Neural cell (in vitro differentiated cells): Measurements from ENCODE around the gene BCAT1. TPM values are rescaled to one million over a fixed set of nuclear protein-coding genes. Genes with fewer than 3 reads are reported as not detected.

Experiments
- H2AFZ ChIP-seq: fragments of 200-600, 300-800 bp; sonication (generic), shearing (Covaris generic); 2 replicates; pipeline ENCODE4 v1.6.0; 2014; ENCODE audit warnings: low read depth, mild to moderate bottlenecking, antibody characterized with exemption, low read length, moderate library complexity
- H3F3A ChIP-seq: fragments of 200-600 bp; shearing (Covaris generic); 2 replicates; pipeline ENCODE4 v1.6.1; 2016; ENCODE audit warnings: mild to moderate bottlenecking, moderate library complexity, mixed read lengths, antibody characterized with exemption, low read length; ENCODE audit not compliant: insufficient read depth, poor library complexity, severe bottlenecking
- H3K27ac ChIP-seq: fragments of 200-600, 300-800 bp; sonication (generic), shearing (Covaris generic); 2 replicates; pipeline ENCODE4 v1.5.1; 2014; ENCODE audit warnings: mild to moderate bottlenecking, low read length, moderate library complexity
- H3K27me3 ChIP-seq: fragments of 300-800, 200-600 bp; sonication (generic), shearing (Covaris generic); 2 replicates; pipeline ENCODE4 v1.6.0; 2014; ENCODE audit warnings: mild to moderate bottlenecking, low read depth, low read length, moderate library complexity; ENCODE audit not compliant: insufficient read depth
- H3K36me3 ChIP-seq: fragments of 300-800, 200-600 bp; sonication (generic), shearing (Covaris generic); 2 replicates; pipeline ENCODE4 v1.5.1; 2014; ENCODE audit warnings: mild to moderate bottlenecking, antibody characterized with exemption, low read length, moderate library complexity; ENCODE audit not compliant: insufficient read depth
- H3K4me2 ChIP-seq: fragments of 300-800, 200-600 bp; sonication (generic), shearing (Covaris generic); 2 replicates; pipeline ENCODE4 v1.6.0; 2014; ENCODE audit warnings: mild to moderate bottlenecking, low read length
- H3K4me3 ChIP-seq: fragments of 300-800, 200-600 bp; sonication (generic), shearing (Covaris generic); 2 replicates; pipeline ENCODE4 v1.5.1; 2014; ENCODE audit warnings: mild to moderate bottlenecking, low read length, moderate library complexity
- H3K79me2 ChIP-seq: fragments of 200-600 bp; shearing (Covaris generic); replicated peaks from 2 replicates; pipeline ENCODE4 v1.6.0; 2014; ENCODE audit warnings: mild to moderate bottlenecking, low read length, moderate library complexity; ENCODE audit not compliant: insufficient read depth
- H3K9ac ChIP-seq: fragments of 300-800, 200-600 bp; sonication (generic), shearing (Covaris generic); 2 replicates; pipeline ENCODE4 v1.6.1; 2016; ENCODE audit warnings: mild to moderate bottlenecking, low read length, mixed read lengths
- H3K9me2 ChIP-seq: fragments of 200-600 bp; shearing (Covaris generic); 2 replicates; pipeline ENCODE4 v1.6.1; 2016; ENCODE audit warnings: mild to moderate bottlenecking, low read length, mixed read lengths; ENCODE audit not compliant: insufficient read depth
- H3K9me3 ChIP-seq: fragments of 200-600, 300-800 bp; sonication (generic), shearing (Covaris generic); 2 replicates; pipeline ENCODE4 v1.6.1; 2016; ENCODE audit warnings: mild to moderate bottlenecking, mixed run types, low read length, moderate library complexity, mixed read lengths
- H4K20me1 ChIP-seq: fragments of 200-600 bp; shearing (Covaris generic); 2 replicates; pipeline ENCODE4 v1.6.1; 2016; ENCODE audit warnings: mild to moderate bottlenecking, mixed run types; ENCODE audit not compliant: insufficient read depth
- CTCF ChIP-seq: fragments of 450-650 bp; IDR thresholded peaks from 2 replicates; pipeline ENCODE4 v1.5.1; 2014; ENCODE audit warnings: antibody characterized with exemption, mild to moderate bottlenecking, moderate library complexity; ENCODE audit not compliant: poor library complexity, severe bottlenecking
- EP300 ChIP-seq: fragments of 450-650 bp; conservative IDR thresholded peaks from 2 replicates; pipeline ENCODE4 v1.6.1; 2014; ENCODE audit warnings: antibody characterized with exemption, mild to moderate bottlenecking, moderate library complexity; ENCODE audit not compliant: poor library complexity, severe bottlenecking
- EZH2 ChIP-seq: fragments of 200-600, 300-800 bp; shearing (Covaris generic), sonication (generic); IDR thresholded peaks from 2 replicates; pipeline ENCODE4 v1.6.1; 2014; ENCODE audit warnings: antibody characterized with exemption, low read length, borderline replicate concordance, mild to moderate bottlenecking; ENCODE audit not compliant: insufficient read depth, poor library complexity, severe bottlenecking
- MXI1 ChIP-seq: fragments of 450-650 bp; conservative IDR thresholded peaks from 2 replicates; pipeline ENCODE4 v1.6.1; 2014; ENCODE audit warnings: antibody characterized with exemption, mild to moderate bottlenecking; ENCODE audit not compliant: poor library complexity, severe bottlenecking
- POLR2AphosphoS5 ChIP-seq: IDR thresholded peaks from 2 replicates; pipeline ENCODE4 v1.6.1; 2012
- RAD21 ChIP-seq: fragments of 450-650 bp; conservative IDR thresholded peaks from 2 replicates; pipeline ENCODE4 v1.6.1; 2014; ENCODE audit warnings: antibody characterized with exemption, mild to moderate bottlenecking, moderate library complexity
- REST ChIP-seq: IDR thresholded peaks from 2 replicates; pipeline ENCODE4 v1.6.1; 2012; ENCODE audit warnings: borderline replicate concordance
- SMC3 ChIP-seq: fragments of 450-650 bp; conservative IDR thresholded peaks from 2 replicates; pipeline ENCODE4 v1.6.1; 2014; ENCODE audit warnings: antibody characterized with exemption, mild to moderate bottlenecking, moderate library complexity; ENCODE audit not compliant: poor library complexity
- TAF1 ChIP-seq: IDR thresholded peaks from 2 replicates; pipeline ENCODE4 v1.6.1; 2012; ENCODE audit warnings: low read depth
- polyA plus RNA-seq: library from polyadenylated mRNA; depleted of rRNA; stranded (reverse); fragments of >200 nt; gene quantifications from 2 replicates; pipeline ENCODE4 v1.2.3, GENCODE V29; 2014

The BCAT1 gene
- polyA plus RNA-seq, 1 donor from 2014 or later, result 31.3 TPM

DNA sequence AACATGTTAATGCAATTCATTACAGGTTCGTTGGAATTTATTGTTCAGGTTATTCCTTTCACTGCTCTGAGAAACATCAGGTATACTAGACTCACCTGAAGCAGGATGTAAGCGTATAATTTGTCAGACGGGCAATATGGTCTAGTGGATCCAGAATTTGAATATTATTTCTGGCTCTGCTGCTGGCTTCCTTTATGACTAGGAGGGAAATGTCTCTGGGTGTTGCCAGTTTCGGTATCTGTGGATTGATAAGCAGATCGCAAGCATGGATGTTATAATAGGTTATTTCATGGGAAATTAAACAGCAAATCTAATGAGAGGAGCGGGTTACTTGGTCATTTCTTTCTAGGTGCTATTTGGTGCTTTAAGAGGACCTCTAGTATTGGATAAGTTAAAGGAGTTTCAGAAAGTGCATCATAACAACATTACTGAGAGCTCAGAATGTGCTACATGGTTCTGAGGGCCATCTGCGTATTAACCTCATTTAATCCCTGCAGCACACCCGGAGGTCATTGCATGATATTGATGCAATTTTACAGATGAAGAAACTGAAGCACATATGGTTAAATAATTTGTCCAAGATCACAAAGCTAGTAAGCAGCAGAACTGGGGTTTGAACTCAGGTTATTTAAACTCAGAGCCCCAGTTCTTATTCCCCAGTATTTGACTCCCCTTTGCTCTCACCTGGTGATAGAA, 47.3 kb upstream of the BCAT1 start:
- H3K4me2 ChIP-seq, result no peak overlapping the region
- no peaks in the 10 kb centered on the region for H3K9me2 ChIP-seq
- no peaks in the 10 kb centered on the region for H3K27me3 ChIP-seq
- H4K20me1 ChIP-seq, result no peaks in the 10 kb centered on the region
- H3K27ac ChIP-seq, result no peak overlapping the region
- H3K9ac ChIP-seq, result no peak overlapping the region
- H3K9me3 ChIP-seq, result no peaks in the 10 kb centered on the region
- H2AFZ ChIP-seq, result no peak overlapping the region
- H3K79me2 ChIP-seq, result no peaks in the 10 kb centered on the region
- no peak overlapping the region for H3K4me3 ChIP-seq
- H3F3A ChIP-seq, result no peaks in the 10 kb centered on the region
- TF ChIP-seq RAD21 (no peak), REST (no peak), POLR2AphosphoS5 (no peak), EP300 (no peak)
- no peaks in the 10 kb centered on the region for H3K36me3 ChIP-seq

GRCh38 chr12:24993793-24994192, 44.9 kb upstream of the BCAT1 start:
- Histone ChIP-seq H3K4me2 (no peak overlapping the region), H3K9me2 (no peaks in the 10 kb centered on the region), H3K9ac (no peak overlapping the region), H3F3A (no peaks in the 10 kb centered on the region), H2AFZ (no peak overlapping the region), H3K79me2 (no peaks in the 10 kb centered on the region), H3K4me3 (no peak overlapping the region), H3K27ac (no peak overlapping the region), H4K20me1 (no peaks in the 10 kb centered on the region), H3K27me3 (no peaks in the 10 kb centered on the region), H3K9me3 (no peaks in the 10 kb centered on the region), H3K36me3 (no peaks in the 10 kb centered on the region)
- no peak for TF ChIP-seq REST
- no peak for TF ChIP-seq SMC3
- no peak for TF ChIP-seq EZH2
- no peak for TF ChIP-seq EP300
- TF ChIP-seq MXI1, result no peak
- no peak for TF ChIP-seq RAD21
- TF ChIP-seq POLR2AphosphoS5, result no peak
- no peak for TF ChIP-seq CTCF
- no peak for TF ChIP-seq TAF1
